GM10266 (cell line): ENCODE measurements around the gene LRP5.

Experiments used
- DNase-seq: peaks from one replicate; pipeline ENCODE4 v3.0.0; 2012; ENCODE audit errors: extremely low spot score
- CTCF ChIP-seq: IDR thresholded peaks from 2 replicates; pipeline ENCODE4 v1.5.1; 2012; ENCODE audit warnings: mild to moderate bottlenecking, low read depth; ENCODE audit not compliant: control insufficient read depth, insufficient read depth; ENCODE audit errors: missing control alignments

Gene LRP5

GRCh38 chr11:68351450-68352275 lies 39.3 kb downstream of the LRP5 start:
- TF ChIP-seq CTCF = no peak
- no peak for DNase-seq

GRCh38 chr11:68352591-68352990 lies 40.2 kb downstream of the LRP5 start:
- no peak for TF ChIP-seq CTCF
- DNase-seq = no peak

GRCh38 chr11:68353118-68353517 lies 40.7 kb downstream of the LRP5 start:
- DNase-seq = no peak
- TF ChIP-seq CTCF = no peak

GRCh38 chr11:68353669-68354068 lies 41.3 kb downstream of the LRP5 start:
- no peak for TF ChIP-seq CTCF
- DNase-seq = no peak

DNA sequence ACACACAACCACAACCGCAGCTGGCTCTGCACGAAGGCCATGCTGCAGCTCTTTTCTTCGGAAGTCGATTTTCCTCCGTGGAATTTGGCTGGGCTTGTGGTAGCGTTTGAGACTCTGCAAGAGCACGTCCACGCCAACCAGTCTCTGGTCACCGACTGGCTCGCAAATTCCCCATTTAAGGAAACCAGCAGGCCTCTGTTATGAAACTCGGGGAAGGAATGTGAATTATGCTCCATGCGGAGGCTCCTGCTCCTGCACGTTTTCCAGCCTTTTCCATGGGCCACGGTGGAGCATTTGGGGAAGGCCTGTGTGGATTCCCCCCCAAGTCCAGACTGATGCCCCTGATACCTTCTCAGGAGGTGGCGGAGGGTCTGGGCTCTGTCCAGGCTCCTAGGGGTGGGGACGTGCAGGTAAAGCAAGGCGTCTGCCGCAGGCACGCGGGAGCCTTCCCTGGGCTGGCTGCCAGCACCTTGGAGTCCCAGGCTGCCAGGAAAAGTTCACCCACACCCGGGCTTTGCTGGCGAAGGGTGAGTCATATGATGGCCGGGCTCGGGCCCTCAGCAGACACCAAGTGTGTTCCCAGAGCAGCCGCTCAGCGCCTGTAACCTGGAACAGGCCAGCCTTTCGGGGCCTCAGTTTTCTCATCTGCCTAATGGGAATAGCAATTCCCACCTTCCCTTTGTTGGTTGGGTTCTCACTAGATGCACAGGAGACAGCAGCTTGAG lies 41.9 kb downstream of the LRP5 start:
- no peak for DNase-seq

GRCh38 chr11:68355471-68355870 lies 43.1 kb downstream of the LRP5 start:
- no peak for DNase-seq
- TF ChIP-seq CTCF = no peak

More for the DNA sequence above, 41.9 kb downstream of the LRP5 start:
- TF ChIP-seq CTCF = no peak

GRCh38 chr11:68357568-68357967 lies 45.2 kb downstream of the LRP5 start:
- no peak for DNase-seq
- no peak for TF ChIP-seq CTCF
